ENCODE data around the gene NARS2. TPM values are rescaled to one million over a fixed set of nuclear protein-coding genes. Genes with fewer than 3 reads are reported as not detected.

The NARS2 gene
- total RNA-seq, 1 donor from 2014 or later = 15.6 TPM

DNA sequence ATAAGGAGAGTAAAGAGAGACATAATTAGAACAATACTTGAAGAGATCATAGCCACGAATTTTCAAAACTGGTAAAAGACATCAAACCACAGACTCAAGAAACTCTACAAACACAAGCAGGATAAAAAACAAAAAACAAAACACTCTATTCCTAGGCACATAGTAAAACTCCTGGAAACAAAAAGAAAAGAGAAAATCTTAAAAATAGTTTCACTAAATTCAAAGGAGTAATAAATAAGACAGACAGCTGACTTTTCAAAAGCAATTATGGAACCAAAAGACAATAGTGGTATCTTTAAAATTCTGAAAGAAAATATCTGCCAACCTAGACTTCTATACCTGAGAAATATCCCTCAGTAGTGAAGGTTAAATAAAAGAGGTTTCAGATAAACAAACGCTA, 9.2 kb upstream of the NARS2 start:
- DNase-seq = no peak
- Histone ChIP-seq H3K27ac (no peak overlapping the region), H3K27me3 (ENCODE audit: low read depth) (no peaks in the 10 kb centered on the region), H3K4me1 (no peaks in the 10 kb centered on the region), H3K4me3 (no peak overlapping the region), H3K9me3 (peaks cover 37% of the 10 kb centered on the region), H3K36me3 (no peaks in the 10 kb centered on the region)
- no peak for TF ChIP-seq CTCF (IDR thresholded peaks at IDR 0.05)
- intact Hi-C loops (cut with DNase I) = no loop called here
- ATAC-seq = no peak

- Histone ChIP-seq H3K4me3 (no peak overlapping the region), H3K27me3 (ENCODE audit: low read depth) (no peaks in the 10 kb centered on the region), H3K4me1 (peaks cover 12% of the 10 kb centered on the region), H3K9me3 (peaks cover 8% of the 10 kb centered on the region), H3K36me3 (no peaks in the 10 kb centered on the region), H3K27ac (no peak overlapping the region)
- intact Hi-C loops (cut with DNase I) = no loop called here
- no peak for TF ChIP-seq CTCF (IDR thresholded peaks at IDR 0.05)
- DNase-seq (no peak), ATAC-seq (no peak)
Observed at GRCh38 chr11:78577495-78577894, 2.8 kb upstream of the NARS2 start.

DNA sequence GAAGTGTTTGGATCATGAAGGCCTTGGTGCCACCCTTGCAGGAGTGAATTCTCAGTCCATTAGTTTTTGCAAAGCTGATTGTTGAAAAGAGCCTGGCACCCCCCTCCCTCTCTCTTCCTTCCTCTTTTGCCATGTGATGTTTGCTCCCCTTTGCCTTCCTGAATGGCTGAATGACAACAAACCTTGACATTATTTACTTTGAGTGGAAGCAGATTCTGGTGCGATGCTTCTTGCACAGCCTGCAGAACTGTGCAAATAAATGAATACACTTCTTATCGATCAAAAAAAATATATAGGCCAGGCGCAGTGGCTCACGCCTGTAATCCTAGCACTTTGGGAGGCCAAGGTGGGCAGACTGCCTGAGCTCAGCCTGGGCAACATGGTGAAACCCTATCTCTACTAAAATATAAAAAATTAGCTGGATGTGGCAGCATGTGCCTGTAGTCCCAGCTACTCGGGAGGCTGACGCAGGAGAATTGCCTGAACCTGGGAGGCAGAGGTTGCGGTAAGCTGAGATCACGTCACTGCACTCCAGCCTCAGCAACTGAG, 2.0 kb upstream of the NARS2 start:
- DNase-seq = no peak
- H3K27ac ChIP-seq = no peak overlapping the region
- no peaks in the 10 kb centered on the region for H3K9me3 ChIP-seq
- no peaks in the 10 kb centered on the region for H3K36me3 ChIP-seq
- H3K27me3 ChIP-seq (ENCODE audit: low read depth) = no peaks in the 10 kb centered on the region
- no peak overlapping the region for H3K4me3 ChIP-seq
- TF ChIP-seq CTCF (IDR thresholded peaks at IDR 0.05) = no peak
- no peak for ATAC-seq
- H3K4me1 ChIP-seq = peaks cover 12% of the 10 kb centered on the region
- intact Hi-C loops (cut with DNase I) = no loop called here

GRCh38 chr11:78575478-78575877, 814 bp upstream of the NARS2 start:
- intact Hi-C loops (cut with DNase I) = no loop called here
- H3K27ac ChIP-seq = peak overlapping the region; percentile 85

GRCh38 chr11:78573681-78574080, 983 bp downstream of the NARS2 start:
- intact Hi-C loops (cut with DNase I) = no loop called here
- Histone ChIP-seq H3K4me1 (peaks cover 12% of the 10 kb centered on the region), H3K27ac (peak overlapping the region; percentile 85), H3K36me3 (peaks cover 17% of the 10 kb centered on the region), H3K27me3 (ENCODE audit: low read depth) (no peaks in the 10 kb centered on the region), H3K4me3 (peak overlapping the region; percentile 80), H3K9me3 (no peaks in the 10 kb centered on the region)
- DNase-seq (no peak), ATAC-seq (no peak)
- no peak for TF ChIP-seq CTCF (IDR thresholded peaks at IDR 0.05)

More at GRCh38 chr11:78575478-78575877, 814 bp upstream of the NARS2 start:
- Histone ChIP-seq H3K36me3 (peaks cover 8% of the 10 kb centered on the region), H3K27me3 (ENCODE audit: low read depth) (no peaks in the 10 kb centered on the region), H3K4me1 (peaks cover 12% of the 10 kb centered on the region), H3K9me3 (no peaks in the 10 kb centered on the region), H3K4me3 (peak overlapping the region; percentile 80)
- DNase-seq = no peak
- TF ChIP-seq CTCF (IDR thresholded peaks at IDR 0.05) = no peak
- ATAC-seq = no peak
